HEK293 (cell line): Measurements from ENCODE around the gene MEGF9.

Experiments
- CTCF ChIA-PET: fragments of 350-600 bp; formaldehyde crosslinking; extraction: SDS; loops from one replicate; lab custom pipeline; 2021; ENCODE audit warnings: antibody characterized with exemption; lab: Yijun Ruan, JAX
- POLR2A ChIA-PET: fragments of 300-600 bp; formaldehyde crosslinking; extraction: SDS; loops from one replicate; lab custom pipeline; 2020; ENCODE audit warnings: antibody characterized with exemption, inconsistent platforms; lab: Yijun Ruan, JAX
- H3K27ac ChIP-seq: fragments of 200-500 bp; sonication (Bioruptor generic); 2 replicates; pipeline ENCODE4 v1.5.1; 2014; ENCODE audit warnings: low read depth, low read length, control low read depth, inconsistent platforms; ENCODE audit errors: extremely low read depth
- H3K36me3 ChIP-seq, 2 experiments: fragments of 200-500 bp in 1 of 2; sonication (Bioruptor generic) in 1 of 2; 1 replicate in 1 of 2; 2 replicates in 1 of 2; pipeline ENCODE4 v1.5.1; 2014 to 2017; ENCODE audit warnings: inconsistent platforms in 2 of 2, low read length in 2 of 2; ENCODE audit not compliant: control insufficient read depth in 2 of 2, insufficient read depth in 1 of 2
- H3K4me1 ChIP-seq: fragments of 200-500 bp; sonication (Bioruptor generic); 2 replicates; pipeline ENCODE4 v1.5.1; 2014; ENCODE audit warnings: mild to moderate bottlenecking, low read length, inconsistent platforms; ENCODE audit not compliant: control insufficient read depth, insufficient read depth
- H3K4me3 ChIP-seq: 2 replicates; pipeline ENCODE4 v1.5.1; 2011; ENCODE audit warnings: low read depth, mild to moderate bottlenecking, control low read depth, low read length, moderate library complexity
- H3K9me3 ChIP-seq: fragments of 200-500 bp; sonication (Bioruptor generic); 2 replicates; pipeline ENCODE4 v1.5.1; 2014; ENCODE audit warnings: low read depth, low read length, inconsistent platforms; ENCODE audit not compliant: control insufficient read depth, insufficient read depth
- BCL11B ChIP-seq: fragments of 450-650 bp; formaldehyde crosslinking; IDR thresholded peaks from 2 replicates; pipeline ENCODE4 v1.5.1; 2016; ENCODE audit warnings: low read depth, missing biosample characterization, missing genetic modification characterization
- EGR2 ChIP-seq: fragments of 450-650 bp; formaldehyde crosslinking; IDR thresholded peaks from 2 replicates; pipeline ENCODE4 v1.5.1; 2016; ENCODE audit warnings: low read depth, missing biosample characterization, missing genetic modification characterization
- KLF9 ChIP-seq: fragments of 450-650 bp; formaldehyde crosslinking; IDR thresholded peaks from 2 replicates; pipeline ENCODE4 v1.5.1; 2016; ENCODE audit warnings: missing biosample characterization, missing genetic modification characterization, low read depth
- MYNN ChIP-seq: fragments of 450-650 bp; formaldehyde crosslinking; IDR thresholded peaks from 2 replicates; pipeline ENCODE4 v1.5.1; 2016; ENCODE audit warnings: missing biosample characterization, missing genetic modification characterization, borderline replicate concordance
- OSR2 ChIP-seq: fragments of 450-650 bp; formaldehyde crosslinking; IDR thresholded peaks from 2 replicates; pipeline ENCODE4 v1.5.1; 2016; ENCODE audit warnings: missing biosample characterization, missing genetic modification characterization
- SCRT2 ChIP-seq: fragments of 450-650 bp; formaldehyde crosslinking; IDR thresholded peaks from 2 replicates; pipeline ENCODE4 v1.5.1; 2016; ENCODE audit warnings: missing biosample characterization, missing genetic modification characterization
- ZBTB11 ChIP-seq: fragments of 450-650 bp; formaldehyde crosslinking; conservative IDR thresholded peaks from 2 replicates; pipeline ENCODE4 v1.5.1; 2016; ENCODE audit warnings: low read depth, missing biosample characterization, missing genetic modification characterization
- ZBTB26 ChIP-seq: fragments of 450-650 bp; formaldehyde crosslinking; optimal IDR thresholded peaks from 2 replicates; pipeline ENCODE3; 2016; ENCODE audit warnings: missing biosample characterization, mild to moderate bottlenecking, missing genetic modification characterization
- ZFP69B ChIP-seq: fragments of 450-650 bp; formaldehyde crosslinking; IDR thresholded peaks from 2 replicates; pipeline ENCODE4 v1.5.1; 2016; ENCODE audit warnings: missing biosample characterization, missing genetic modification characterization
- ZNF221 ChIP-seq: fragments of 450-650 bp; formaldehyde crosslinking; IDR thresholded peaks from 2 replicates; pipeline ENCODE4 v1.5.1; 2017; ENCODE audit warnings: missing biosample characterization, missing genetic modification characterization, borderline replicate concordance
- ZNF223 ChIP-seq: fragments of 450-650 bp; formaldehyde crosslinking; IDR thresholded peaks from 2 replicates; pipeline ENCODE4 v1.5.1; 2016; ENCODE audit warnings: missing biosample characterization, missing genetic modification characterization
- ZNF239 ChIP-seq: fragments of 450-650 bp; formaldehyde crosslinking; IDR thresholded peaks from 2 replicates; pipeline ENCODE4 v1.5.1; 2016; ENCODE audit warnings: missing biosample characterization, missing genetic modification characterization
- ZNF292 ChIP-seq: fragments of 450-650 bp; formaldehyde crosslinking; IDR thresholded peaks from 2 replicates; pipeline ENCODE4 v1.5.1; 2016; ENCODE audit warnings: low read depth, missing biosample characterization, missing genetic modification characterization, borderline replicate concordance
- ZNF354C ChIP-seq: fragments of 450-650 bp; formaldehyde crosslinking; IDR thresholded peaks from 2 replicates; pipeline ENCODE4 v1.5.1; 2016; ENCODE audit warnings: missing biosample characterization, missing genetic modification characterization, low read depth, borderline replicate concordance
- ZNF362 ChIP-seq: fragments of 450-650 bp; formaldehyde crosslinking; IDR thresholded peaks from 2 replicates; pipeline ENCODE4 v1.5.1; 2016; ENCODE audit warnings: missing biosample characterization, missing genetic modification characterization
- ZNF391 ChIP-seq: fragments of 450-650 bp; formaldehyde crosslinking; IDR thresholded peaks from 2 replicates; pipeline ENCODE4 v1.5.1; 2016; ENCODE audit warnings: low read depth, missing biosample characterization, missing genetic modification characterization, borderline replicate concordance
- ZNF544 ChIP-seq: fragments of 450-650 bp; formaldehyde crosslinking; IDR thresholded peaks from 2 replicates; pipeline ENCODE4 v1.5.0; 2017; ENCODE audit warnings: missing biosample characterization, missing genetic modification characterization
- ZNF571 ChIP-seq: fragments of 450-650 bp; formaldehyde crosslinking; IDR thresholded peaks from 2 replicates; pipeline ENCODE4 v1.5.0; 2017; ENCODE audit warnings: missing biosample characterization, missing genetic modification characterization
- ZNF660 ChIP-seq: fragments of 450-650 bp; IDR thresholded peaks from 2 replicates; pipeline ENCODE4 v1.5.1; 2018; ENCODE audit warnings: missing biosample characterization, mild to moderate bottlenecking, missing genetic modification characterization
- ZSCAN18 ChIP-seq: fragments of 450-650 bp; formaldehyde crosslinking; IDR thresholded peaks from 2 replicates; pipeline ENCODE4 v1.5.1; 2016; ENCODE audit warnings: missing biosample characterization, missing genetic modification characterization
- TF ChIP-seq, protein P1 (sequence below): fragments of 450-650 bp; formaldehyde crosslinking; IDR thresholded peaks from 2 replicates; pipeline ENCODE4 v1.5.1; 2016; ENCODE audit warnings: missing biosample characterization, missing genetic modification characterization

The MEGF9 gene

DNA sequence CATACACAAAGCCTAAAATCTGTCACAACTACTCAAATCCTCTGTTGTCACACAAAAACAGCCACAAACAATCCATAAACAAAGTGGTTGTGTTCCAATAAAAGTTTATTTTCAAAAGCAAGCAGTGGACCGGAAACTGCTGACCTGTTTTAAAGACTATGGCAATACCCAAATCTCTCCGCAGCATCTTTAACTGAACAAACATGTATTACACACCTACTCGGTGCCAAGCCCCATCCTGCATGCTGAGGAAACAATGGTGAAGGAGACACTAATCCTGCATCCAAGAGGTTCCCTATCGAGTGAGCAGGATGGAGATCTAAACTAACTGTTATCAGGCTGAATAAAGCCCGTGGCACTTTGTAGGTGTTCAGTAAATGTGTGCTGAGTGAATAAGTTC, 145.5 kb downstream of the MEGF9 start (continued):
- TF ChIP-seq ZSCAN18 (tag by site-specific recombination) (no peak), ZBTB11 (no peak)

- no peak overlapping the region for H3K4me3 ChIP-seq
- POLR2A ChIA-PET, result no interaction called here
- TF ChIP-seq SCRT2 (tag by site-specific recombination), result no peak
- TF ChIP-seq ZNF354C (tag by site-specific recombination), result no peak
- no peak for TF ChIP-seq ZNF571 (tag by site-specific recombination)
- no peak for TF ChIP-seq ZNF239
- no peak for TF ChIP-seq MYNN (tag by site-specific recombination)
- no peak overlapping the region for H3K27ac ChIP-seq
- CTCF ChIA-PET, result no interaction called here
- peaks cover 17 to 88% of the 10 kb centered on the region in 2 experiments for H3K36me3 ChIP-seq
- no peaks in the 10 kb centered on the region for H3K4me1 ChIP-seq
- H3K9me3 ChIP-seq, result no peaks in the 10 kb centered on the region
These were observed 146.4 kb downstream of the MEGF9 start for GRCh38 chr9:120567874-120568273.

GRCh38 chr9:120567081-120567480, 147.2 kb downstream of the MEGF9 start:
- Histone ChIP-seq H3K9me3 (no peaks in the 10 kb centered on the region), H3K4me1 (no peaks in the 10 kb centered on the region), H3K27ac (no peak overlapping the region), H3K4me3 (no peak overlapping the region), H3K36me3 (peaks cover 17 to 93% of the 10 kb centered on the region in 2 experiments)
- ChIA-PET POLR2A (no interaction called here), CTCF (interaction anchor here (0.6 kb wide), 1 partner anchor 230 kb away, joined by 3 read pairs; no protein-coding TSS in a partner anchor)
- TF ChIP-seq ZNF223 (no peak), ZNF660 (tag by site-specific recombination) (no peak), ZNF362 (no peak), MYNN (tag by site-specific recombination) (no peak), BCL11B (no peak), OSR2 (tag by site-specific recombination) (no peak)
- TF ChIP-seq, protein P1, sequence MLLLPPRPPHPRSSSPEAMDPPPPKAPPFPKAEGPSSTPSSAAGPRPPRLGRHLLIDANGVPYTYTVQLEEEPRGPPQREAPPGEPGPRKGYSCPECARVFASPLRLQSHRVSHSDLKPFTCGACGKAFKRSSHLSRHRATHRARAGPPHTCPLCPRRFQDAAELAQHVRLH (tag by site-specific recombination), result no peak

DNA sequence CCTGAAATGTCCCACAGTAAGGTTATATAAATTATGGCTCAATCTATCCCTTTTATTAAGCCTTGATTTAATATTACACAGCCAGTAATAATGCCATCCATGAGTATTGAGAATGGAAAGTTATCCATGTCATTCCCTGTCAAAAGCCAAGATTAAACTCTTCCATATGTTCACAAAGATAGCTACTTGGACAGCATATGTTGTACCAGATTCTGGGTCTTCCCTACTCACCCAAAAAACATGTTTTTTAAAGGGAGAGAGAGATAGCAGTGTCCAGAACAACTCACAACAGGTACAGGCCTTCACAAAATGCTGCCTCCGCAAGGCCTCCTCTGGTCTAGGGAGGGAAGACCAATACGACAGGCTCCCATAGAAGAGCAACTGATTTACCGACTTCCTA, 149.7 kb downstream of the MEGF9 start:
- POLR2A ChIA-PET, result no interaction called here
- H3K36me3 ChIP-seq, result peaks cover 2 to 75% of the 10 kb centered on the region in 2 experiments
- no peaks in the 10 kb centered on the region for H3K4me1 ChIP-seq
- CTCF ChIA-PET, result interaction anchor here (1.2 kb wide), 1 partner anchor 27 kb away, joined by 3 read pairs; no protein-coding TSS in a partner anchor
- no peak overlapping the region for H3K27ac ChIP-seq
- H3K9me3 ChIP-seq, result no peaks in the 10 kb centered on the region
- TF ChIP-seq EGR2 (tag by site-specific recombination) (no peak), ZBTB26 (tag by site-specific recombination) (no peak), ZNF544 (tag by site-specific recombination) (no peak), ZNF292 (no peak), ZNF354C (tag by site-specific recombination) (no peak), ZFP69B (tag by site-specific recombination) (no peak), ZNF221 (tag by site-specific recombination) (no peak), ZNF391 (tag by site-specific recombination) (no peak), KLF9 (tag by site-specific recombination) (no peak)
- no peak overlapping the region for H3K4me3 ChIP-seq
